IPS-18a (cell line): ENCODE results near the gene REXO5.
A peak's percentile ranks its signal among the peaks of the same experiment; 100 is the strongest.

ENCODE experiments used
- H3K27ac ChIP-seq: one replicate; pipeline ENCODE4 v1.5.1; 2013; ENCODE audit warnings: low read length
- H3K27me3 ChIP-seq: one replicate; pipeline ENCODE4 v1.6.1; 2013; ENCODE audit warnings: mild to moderate bottlenecking, low read length; ENCODE audit not compliant: control insufficient read depth, insufficient read depth
- H3K36me3 ChIP-seq: one replicate; pipeline ENCODE4 v1.6.1; 2013; ENCODE audit warnings: low read depth, low read length; ENCODE audit not compliant: control insufficient read depth
- H3K4me1 ChIP-seq: one replicate; pipeline ENCODE4 v1.6.1; 2013; ENCODE audit warnings: low read depth, low read length; ENCODE audit not compliant: control insufficient read depth
- H3K4me3 ChIP-seq: one replicate; pipeline ENCODE4 v1.5.1; 2013; ENCODE audit warnings: low read length
- H3K9ac ChIP-seq: one replicate; pipeline ENCODE4 v1.6.1; 2013; ENCODE audit warnings: mild to moderate bottlenecking, low read length, moderate library complexity
- H3K9me3 ChIP-seq: one replicate; pipeline ENCODE4 v1.6.1; 2013; ENCODE audit warnings: low read depth, low read length; ENCODE audit not compliant: control insufficient read depth

REXO5 gene

GRCh38 chr16:20880867-20881502 lies 74.7 kb downstream of the REXO5 start:
- H3K9me3 ChIP-seq: no peaks in the 10 kb centered on the region
- H3K36me3 ChIP-seq: no peaks in the 10 kb centered on the region
- H3K9ac ChIP-seq: no peak overlapping the region
- no peaks in the 10 kb centered on the region for H3K27me3 ChIP-seq
- H3K4me1 ChIP-seq: peaks cover 8% of the 10 kb centered on the region
- no peak overlapping the region for H3K27ac ChIP-seq
- no peak overlapping the region for H3K4me3 ChIP-seq

GRCh38 chr16:20881503-20881878 lies 75.2 kb downstream of the REXO5 start:
- H3K4me1 ChIP-seq: peaks cover 8% of the 10 kb centered on the region
- no peak overlapping the region for H3K27ac ChIP-seq

GRCh38 chr16:20883554-20884239 lies 77.4 kb downstream of the REXO5 start:
- Histone ChIP-seq H3K27ac (no peak overlapping the region), H3K36me3 (no peaks in the 10 kb centered on the region), H3K4me1 (peaks cover 8% of the 10 kb centered on the region), H3K9ac (no peak overlapping the region), H3K4me3 (no peak overlapping the region), H3K9me3 (no peaks in the 10 kb centered on the region), H3K27me3 (no peaks in the 10 kb centered on the region)

More at GRCh38 chr16:20881503-20881878, 75.2 kb downstream of the REXO5 start:
- Histone ChIP-seq H3K27me3 (no peaks in the 10 kb centered on the region), H3K4me3 (no peak overlapping the region), H3K36me3 (no peaks in the 10 kb centered on the region), H3K9me3 (no peaks in the 10 kb centered on the region), H3K9ac (no peak overlapping the region)

GRCh38 chr16:20884240-20884556 lies 77.9 kb downstream of the REXO5 start:
- Histone ChIP-seq H3K27ac (no peak overlapping the region), H3K9ac (no peak overlapping the region), H3K36me3 (no peaks in the 10 kb centered on the region), H3K4me3 (no peak overlapping the region), H3K9me3 (no peaks in the 10 kb centered on the region), H3K27me3 (no peaks in the 10 kb centered on the region), H3K4me1 (peaks cover 6% of the 10 kb centered on the region)

- Histone ChIP-seq H3K36me3 (no peaks in the 10 kb centered on the region), H3K27me3 (no peaks in the 10 kb centered on the region), H3K27ac (no peak overlapping the region), H3K9ac (no peak overlapping the region), H3K4me1 (peaks cover 13% of the 10 kb centered on the region), H3K9me3 (no peaks in the 10 kb centered on the region), H3K4me3 (no peak overlapping the region)
Observed at GRCh38 chr16:20886320-20886719, 80.0 kb downstream of the REXO5 start.

GRCh38 chr16:20887207-20887606 lies 80.9 kb downstream of the REXO5 start:
- no peaks in the 10 kb centered on the region for H3K27me3 ChIP-seq
- no peak overlapping the region for H3K27ac ChIP-seq
- no peak overlapping the region for H3K9ac ChIP-seq
- H3K4me3 ChIP-seq: no peak overlapping the region
- peaks cover 13% of the 10 kb centered on the region for H3K4me1 ChIP-seq
- H3K9me3 ChIP-seq: no peaks in the 10 kb centered on the region
- H3K36me3 ChIP-seq: no peaks in the 10 kb centered on the region

- Histone ChIP-seq H3K9ac (no peak overlapping the region), H3K27ac (no peak overlapping the region), H3K27me3 (no peaks in the 10 kb centered on the region), H3K4me1 (peaks cover 13% of the 10 kb centered on the region), H3K9me3 (no peaks in the 10 kb centered on the region), H3K4me3 (peak overlapping the region; percentile 5), H3K36me3 (no peaks in the 10 kb centered on the region)
Observed at GRCh38 chr16:20889625-20890275, 83.4 kb downstream of the REXO5 start.

- H3K4me3 ChIP-seq: no peak overlapping the region
- H3K4me1 ChIP-seq: peaks cover 11% of the 10 kb centered on the region
- no peaks in the 10 kb centered on the region for H3K27me3 ChIP-seq
- peaks cover 5% of the 10 kb centered on the region for H3K36me3 ChIP-seq
- no peak overlapping the region for H3K27ac ChIP-seq
- H3K9ac ChIP-seq: no peak overlapping the region
- no peaks in the 10 kb centered on the region for H3K9me3 ChIP-seq
Observed at GRCh38 chr16:20894388-20894787, 88.1 kb downstream of the REXO5 start.

GRCh38 chr16:20897253-20897897 lies 91.0 kb downstream of the REXO5 start:
- no peak overlapping the region for H3K4me3 ChIP-seq
- peaks cover 6% of the 10 kb centered on the region for H3K4me1 ChIP-seq
- H3K27ac ChIP-seq: no peak overlapping the region
- H3K9me3 ChIP-seq: no peaks in the 10 kb centered on the region
- H3K36me3 ChIP-seq: peaks cover 5% of the 10 kb centered on the region
- no peaks in the 10 kb centered on the region for H3K27me3 ChIP-seq
- no peak overlapping the region for H3K9ac ChIP-seq

- H3K4me1 ChIP-seq: peaks cover 7% of the 10 kb centered on the region
- H3K9me3 ChIP-seq: no peaks in the 10 kb centered on the region
- H3K27ac ChIP-seq: no peak overlapping the region
- no peak overlapping the region for H3K4me3 ChIP-seq
- H3K36me3 ChIP-seq: peaks cover 5% of the 10 kb centered on the region
- no peak overlapping the region for H3K9ac ChIP-seq
- no peaks in the 10 kb centered on the region for H3K27me3 ChIP-seq
Observed at GRCh38 chr16:20897922-20898321, 91.6 kb downstream of the REXO5 start.

GRCh38 chr16:20899071-20899470 lies 92.7 kb downstream of the REXO5 start:
- Histone ChIP-seq H3K36me3 (peaks cover 5% of the 10 kb centered on the region), H3K4me3 (peak overlapping the region; percentile 91), H3K9ac (peak overlapping the region; percentile 66), H3K9me3 (no peaks in the 10 kb centered on the region), H3K27ac (no peak overlapping the region), H3K4me1 (peaks cover 7% of the 10 kb centered on the region), H3K27me3 (no peaks in the 10 kb centered on the region)
